Prostate gland (tissue), 2 donors: ENCODE data around the gene PHF12. TPM values are rescaled to one million over a fixed set of nuclear protein-coding genes. Genes with fewer than 3 reads are reported as not detected.

ENCODE experiments used
- DNase-seq: peaks from one replicate; pipeline ENCODE4 v3.0.0-alpha.2; 2019; ENCODE audit warnings: low spot score
- H3K27ac ChIP-seq, 2 donors: fragments of 200-600 bp; sonication (generic); 2 replicates each; pipeline ENCODE4 v1.5.1; 2017 to 2019
- H3K27me3 ChIP-seq: fragments of 200-600 bp; sonication (generic); replicated peaks from 2 replicates; pipeline ENCODE4 v1.5.1; 2019; ENCODE audit not compliant: insufficient read depth
- H3K36me3 ChIP-seq, 2 donors: fragments of 200-600 bp; sonication (generic); 1 replicate in 1 of 2; 2 replicates in 1 of 2; pipeline versions ENCODE4 v1.5.1 to v1.8.1; 2017 to 2019
- H3K4me1 ChIP-seq: fragments of 200-600 bp; sonication (generic); replicated peaks from 2 replicates; pipeline ENCODE4 v1.5.1; 2019
- H3K4me3 ChIP-seq, 2 donors: fragments of 200-600 bp; sonication (generic); 2 replicates each; pipeline ENCODE4 v1.5.1; 2017 to 2019
- H3K9me3 ChIP-seq: fragments of 200-600 bp; sonication (generic); 2 replicates; pipeline ENCODE4 v1.5.1; 2017
- POLR2A ChIP-seq: fragments of 450-650 bp; IDR thresholded peaks from one replicate; pipeline ENCODE4 v1.6.1; 2016; ENCODE audit warnings: antibody characterized with exemption, mild to moderate bottlenecking
- POLR2AphosphoS5 ChIP-seq: sonication (generic); formaldehyde crosslinking; IDR thresholded peaks from one replicate; pipeline ENCODE4 v1.6.1; 2017; ENCODE audit warnings: antibody characterized with exemption
- WGBS: methylation state at CpG from one replicate; pipeline ENCODE4 v1.1.5; 2018; 5-methylcytosine and 5-hydroxymethylcytosine counted together
- intact Hi-C: fragments of 100-400 bp; cut with DNase I; formaldehyde crosslinking; loops from one replicate; pipeline ENCODE4 v1.14.2; 2022
- total RNA-seq, 2 donors: library from RNA; depleted of rRNA; stranded (reverse); fragments of >200 nt; gene quantifications; one replicate each; pipeline ENCODE4 v1.1.0, GENCODE V29; 2016
- TF ChIP-seq, protein P1 (sequence below), 4 experiments: fragments of 200-600 bp in 2 of 4; fragments of 450-650 bp in 2 of 4; sonication (generic) in 2 of 4; IDR thresholded peaks; 1 replicate in 3 of 4; 2 replicates in 1 of 4; pipeline ENCODE4 v1.5.1; 2016 to 2019; ENCODE audit warnings: antibody characterized with exemption in 4 of 4, mild to moderate bottlenecking in 2 of 4, moderate library complexity in 2 of 4

Gene PHF12
- total RNA-seq, 2 donors from 2014 or later: 74.9 to 112 TPM

DNA sequence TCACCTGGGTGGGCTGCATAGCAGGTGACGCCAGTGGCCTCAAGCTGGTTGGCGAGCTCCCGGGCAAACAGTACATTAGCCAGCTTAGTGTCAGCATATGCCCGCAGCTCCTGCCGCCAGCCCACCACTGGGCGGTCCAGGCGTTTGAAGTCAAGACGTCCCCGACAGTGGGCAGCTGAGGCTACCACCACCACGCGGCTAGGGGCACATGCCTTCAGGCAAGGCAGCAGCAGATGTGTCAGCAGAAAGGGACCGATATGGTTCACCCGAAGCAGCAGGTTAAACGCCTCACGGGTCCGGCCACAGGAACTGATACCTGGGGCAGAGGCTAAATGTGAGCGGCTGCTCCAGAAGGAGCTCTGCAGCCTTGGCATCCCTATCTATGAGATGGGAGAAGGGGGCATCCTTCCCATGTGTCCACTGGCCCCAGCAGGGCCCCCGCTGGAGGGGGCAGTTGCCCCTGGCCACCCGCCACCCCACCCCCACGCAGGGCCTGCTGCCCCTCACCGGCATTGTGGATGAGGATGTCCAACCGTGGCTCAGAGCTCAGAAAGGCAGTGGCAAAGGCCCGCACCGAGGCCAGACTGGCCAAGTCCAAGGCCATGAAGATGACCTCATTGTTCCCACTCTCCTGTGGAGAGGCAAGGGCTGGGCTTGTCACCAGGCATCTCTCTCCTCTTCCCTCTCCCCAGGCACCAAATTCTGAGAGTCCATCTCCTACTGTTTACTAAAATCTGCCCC lies 50.2 kb downstream of the PHF12 start:
- peaks cover 16% of the 10 kb centered on the region for H3K4me1 ChIP-seq
- H3K4me3 ChIP-seq: peak overlapping the region in 1 of 2 donors; percentile 73
- DNase-seq: no peak
- H3K27ac ChIP-seq: peak overlapping the region; percentile 78 to 85
- WGBS: 91% methylated on average over 24 of the region's 24 CpGs
- TF ChIP-seq POLR2A (no peak), POLR2AphosphoS5 (no peak)
- TF ChIP-seq, protein P1, sequence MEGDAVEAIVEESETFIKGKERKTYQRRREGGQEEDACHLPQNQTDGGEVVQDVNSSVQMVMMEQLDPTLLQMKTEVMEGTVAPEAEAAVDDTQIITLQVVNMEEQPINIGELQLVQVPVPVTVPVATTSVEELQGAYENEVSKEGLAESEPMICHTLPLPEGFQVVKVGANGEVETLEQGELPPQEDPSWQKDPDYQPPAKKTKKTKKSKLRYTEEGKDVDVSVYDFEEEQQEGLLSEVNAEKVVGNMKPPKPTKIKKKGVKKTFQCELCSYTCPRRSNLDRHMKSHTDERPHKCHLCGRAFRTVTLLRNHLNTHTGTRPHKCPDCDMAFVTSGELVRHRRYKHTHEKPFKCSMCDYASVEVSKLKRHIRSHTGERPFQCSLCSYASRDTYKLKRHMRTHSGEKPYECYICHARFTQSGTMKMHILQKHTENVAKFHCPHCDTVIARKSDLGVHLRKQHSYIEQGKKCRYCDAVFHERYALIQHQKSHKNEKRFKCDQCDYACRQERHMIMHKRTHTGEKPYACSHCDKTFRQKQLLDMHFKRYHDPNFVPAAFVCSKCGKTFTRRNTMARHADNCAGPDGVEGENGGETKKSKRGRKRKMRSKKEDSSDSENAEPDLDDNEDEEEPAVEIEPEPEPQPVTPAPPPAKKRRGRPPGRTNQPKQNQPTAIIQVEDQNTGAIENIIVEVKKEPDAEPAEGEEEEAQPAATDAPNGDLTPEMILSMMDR (IDR thresholded peaks at IDR 0.05): no peak
- H3K36me3 ChIP-seq: peaks cover 0 to 3% of the 10 kb centered on the region in 2 donors
- no peaks in the 10 kb centered on the region for H3K27me3 ChIP-seq
- intact Hi-C loops: no loop called here
- no peaks in the 10 kb centered on the region for H3K9me3 ChIP-seq

DNA sequence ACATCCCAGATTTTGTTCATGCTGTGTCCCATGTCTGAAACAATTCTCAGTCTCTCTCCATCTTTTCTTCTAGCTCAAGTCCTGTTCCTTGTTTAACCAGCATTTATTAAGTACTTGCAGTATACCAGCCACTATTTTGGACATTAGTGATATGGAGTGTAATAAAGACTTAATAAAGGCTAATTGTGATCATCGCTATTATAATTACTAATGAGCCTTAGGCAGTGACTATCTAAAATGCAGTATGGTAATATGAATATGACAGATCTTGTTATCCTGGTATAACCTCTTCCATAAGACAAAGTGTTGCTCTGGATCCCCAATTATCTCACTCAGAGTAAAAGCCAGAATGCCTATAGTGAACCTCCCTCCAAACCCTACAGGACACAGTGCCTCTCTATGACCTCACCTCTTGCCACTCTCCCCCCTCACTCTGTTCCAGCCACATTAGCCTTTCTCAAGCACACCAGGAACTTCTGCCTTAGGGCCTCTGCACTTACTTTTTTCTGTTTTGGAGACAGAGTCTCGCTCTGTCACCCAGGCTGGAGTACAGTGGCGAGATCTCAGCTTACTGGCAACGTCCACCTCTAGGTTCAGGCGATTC lies 52.0 kb downstream of the PHF12 start:
- WGBS: 92% methylated on average over 5 of the region's 5 CpGs
- Histone ChIP-seq H3K27me3 (no peaks in the 10 kb centered on the region), H3K9me3 (no peaks in the 10 kb centered on the region), H3K36me3 (no peaks in the 10 kb centered on the region), H3K4me3 (no peak overlapping the region), H3K4me1 (peaks cover 20% of the 10 kb centered on the region), H3K27ac (peak overlapping the region in 1 of 2 donors; percentile 97)
- DNase-seq: no peak
- TF ChIP-seq POLR2AphosphoS5 (no peak), POLR2A (no peak)
- TF ChIP-seq, protein P1 (IDR thresholded peaks at IDR 0.05): no peak
- intact Hi-C loops: loop anchor here (5.0 kb wide), 2 partner anchors 48 to 137 kb away; no protein-coding TSS in a partner anchor

DNA sequence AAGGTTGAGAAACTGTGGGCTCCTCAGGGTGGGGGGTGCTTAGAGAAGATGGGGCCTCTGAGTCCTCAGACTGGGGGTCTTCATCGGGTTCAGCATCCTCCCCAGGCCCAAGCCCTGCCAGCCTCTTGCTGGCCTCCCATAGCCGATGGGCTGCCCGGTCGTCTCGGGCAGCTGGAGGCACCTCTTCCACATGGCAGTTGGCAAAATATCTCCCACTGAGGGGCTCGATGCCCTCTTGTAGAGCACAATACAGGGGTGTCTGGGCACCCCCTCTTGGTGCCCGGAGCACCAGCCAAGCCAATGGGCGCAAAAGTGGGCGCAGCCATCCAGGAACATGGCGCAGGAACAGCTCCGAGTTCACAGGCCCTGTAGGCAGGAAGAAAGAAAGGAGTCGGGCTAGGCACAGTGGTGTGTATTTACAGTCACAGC lies 52.8 kb downstream of the PHF12 start:
- no peak for DNase-seq
- intact Hi-C loops: loop anchor here (5.0 kb wide), 2 partner anchors 49 to 136 kb away; no protein-coding TSS in a partner anchor
- no peaks in the 10 kb centered on the region for H3K27me3 ChIP-seq
- no peaks in the 10 kb centered on the region for H3K36me3 ChIP-seq
- H3K27ac ChIP-seq: peak overlapping the region; percentile 96 to 97
- TF ChIP-seq, protein P1 (IDR thresholded peaks at IDR 0.05): no peak
- no peak for TF ChIP-seq POLR2A
- no peak for TF ChIP-seq POLR2AphosphoS5
- H3K4me1 ChIP-seq: peaks cover 20% of the 10 kb centered on the region
- H3K9me3 ChIP-seq: no peaks in the 10 kb centered on the region
- WGBS: 81% methylated on average over 12 of the region's 12 CpGs
- no peak overlapping the region for H3K4me3 ChIP-seq

DNA sequence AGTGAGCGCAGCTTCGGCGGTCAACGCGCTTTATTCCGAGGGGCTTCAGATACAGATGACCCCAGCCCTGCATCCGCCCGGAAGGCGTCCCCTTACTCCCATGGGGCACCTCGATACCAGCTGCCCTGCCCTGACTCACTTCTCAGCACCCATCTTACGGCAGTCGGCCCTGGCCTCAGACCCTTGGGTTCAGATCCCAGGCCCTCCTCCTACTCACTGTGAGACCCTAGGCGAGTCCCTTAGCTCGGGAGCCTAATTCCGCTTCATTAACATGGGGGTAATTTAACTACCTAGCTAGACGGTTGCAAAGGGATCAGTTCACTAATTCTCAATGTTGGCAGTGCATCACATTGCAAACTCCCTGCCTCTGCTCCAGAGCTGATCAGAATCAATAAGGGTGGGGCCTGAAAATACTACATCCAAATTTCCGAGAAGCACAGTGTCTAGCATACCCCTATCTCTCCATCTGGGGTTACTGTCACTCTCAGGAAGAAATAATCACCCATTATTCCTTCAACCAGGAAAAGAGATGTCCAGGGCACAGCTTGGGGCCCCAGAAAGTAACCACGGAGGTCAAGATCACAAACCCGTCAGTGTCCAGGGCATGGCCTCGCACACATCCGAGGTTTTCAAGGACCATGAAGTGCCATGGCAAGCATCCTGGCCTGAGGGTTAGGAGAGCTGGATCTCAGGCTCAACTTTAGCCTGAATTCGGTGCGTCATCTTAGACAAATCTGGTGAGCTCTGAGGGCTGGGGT lies 53.4 kb downstream of the PHF12 start:
- Histone ChIP-seq H3K4me1 (peaks cover 20% of the 10 kb centered on the region), H3K27ac (peak overlapping the region; percentile 96 to 97), H3K27me3 (no peaks in the 10 kb centered on the region), H3K4me3 (peak overlapping the region; percentile 95 to 97), H3K9me3 (no peaks in the 10 kb centered on the region), H3K36me3 (no peaks in the 10 kb centered on the region)
- intact Hi-C loops: loop anchor here (5.0 kb wide), 2 partner anchors 49 to 136 kb away; no protein-coding TSS in a partner anchor
- TF ChIP-seq, protein P1 (IDR thresholded peaks at IDR 0.05): no peak
- TF ChIP-seq POLR2A: no peak
- TF ChIP-seq POLR2AphosphoS5: no peak
- DNase-seq: no peak
- 21% methylated on average over 23 of the region's 23 CpGs for WGBS
